ENCODE measurements around the gene NUDCD2.
A peak's percentile ranks its signal among the peaks of the same experiment; 100 is the strongest.

NUDCD2 gene

GRCh38 chr5:163459819-163460561, at the start of gene NUDCD2:
Gene NUDCD2, minus strand, starts transcription at chr5:163460102. Its CDS starts 52 bp downstream, at chr5:163460050.
- DNase-seq, result peak; percentile 95

GRCh38 chr5:163509291-163509951, 49.5 kb upstream of the NUDCD2 start:
- no peak for DNase-seq

GRCh38 chr5:163508753-163509152, 48.9 kb upstream of the NUDCD2 start:
- DNase-seq, result no peak

GRCh38 chr5:163506726-163507125, 46.8 kb upstream of the NUDCD2 start:
- DNase-seq, result no peak

GRCh38 chr5:163506095-163506457, 46.2 kb upstream of the NUDCD2 start:
- DNase-seq, result no peak

GRCh38 chr5:163505368-163506094, 45.6 kb upstream of the NUDCD2 start, which contains the start of gene MAT2B:
Gene MAT2B, plus strand, starts transcription at chr5:163505619. Its CDS starts 68 bp downstream, at chr5:163505687.
- peak; percentile 95 for DNase-seq

- no peak for DNase-seq
These were observed 45.1 kb upstream of the NUDCD2 start for GRCh38 chr5:163505049-163505367.

- peak; percentile 52 for DNase-seq
These were observed 44.4 kb upstream of the NUDCD2 start for GRCh38 chr5:163504079-163504931.

GRCh38 chr5:163503106-163504078, 43.5 kb upstream of the NUDCD2 start:
- DNase-seq, result peak; percentile 41

- DNase-seq, result no peak
These were observed 42.6 kb upstream of the NUDCD2 start for GRCh38 chr5:163502521-163502920.

- no peak for DNase-seq
These were observed 39.0 kb upstream of the NUDCD2 start for GRCh38 chr5:163498886-163499285.

- DNase-seq, result no peak
These were observed 37.4 kb upstream of the NUDCD2 start for GRCh38 chr5:163497315-163497714.

GRCh38 chr5:163496286-163496685, 36.4 kb upstream of the NUDCD2 start:
- DNase-seq, result no peak

GRCh38 chr5:163489745-163490075, 29.8 kb upstream of the NUDCD2 start:
- DNase-seq, result no peak

GRCh38 chr5:163489055-163489744, 29.3 kb upstream of the NUDCD2 start:
- DNase-seq, result no peak

GRCh38 chr5:163478982-163479271, 19.0 kb upstream of the NUDCD2 start:
- DNase-seq, result no peak

GRCh38 chr5:163478126-163478981, 18.5 kb upstream of the NUDCD2 start:
- DNase-seq, result no peak

- no peak for DNase-seq
These were observed 15.5 kb upstream of the NUDCD2 start for GRCh38 chr5:163475411-163475810.

- DNase-seq, result no peak
These were observed 13.8 kb upstream of the NUDCD2 start for GRCh38 chr5:163473635-163474243.

GRCh38 chr5:163467682-163468081, 7.8 kb upstream of the NUDCD2 start:
- no peak for DNase-seq

All from stimulated activated CD4-positive, alpha-beta T cell treated with anti-CD3 and anti-CD28 coated beads, Interleukin-1b, Interleukin-23, amount 100 ng/mL, for 48 hours (primary cell).